ENCODE results near the gene ZP4. TPM values are rescaled to one million over a fixed set of nuclear protein-coding genes. Genes with fewer than 3 reads are reported as not detected.

Gene ZP4
- total and polyA plus RNA-seq, 2 donors from 2014 or later: not detected

- Histone ChIP-seq H3K4me1 (ENCODE audit: control insufficient read depth in 2 of 3, insufficient read depth in 2 of 3, low read depth in 1 of 3, low read length in 3 of 3) (peaks cover 0 to 7% (median 0%) of the 10 kb centered on the region in 3 donors), H3K9ac (ENCODE audit: low read length in 3 of 3) (no peak overlapping the region), H3K36me3 (ENCODE audit: control insufficient read depth in 2 of 3, insufficient read depth in 3 of 3, low read length in 3 of 3) (no peaks in the 10 kb centered on the region), H3K27me3 (ENCODE audit: control insufficient read depth, insufficient read depth, low read length) (no peaks in the 10 kb centered on the region), H3K27ac (ENCODE audit: low read depth in 2 of 2, low read length in 2 of 2) (no peak overlapping the region), H3K4me3 (ENCODE audit: low read length in 3 of 3) (no peak overlapping the region), H3K9me3 (ENCODE audit: control insufficient read depth in 2 of 3, insufficient read depth in 1 of 3, low read length in 3 of 3) (peaks cover 0 to 2% (median 0%) of the 10 kb centered on the region in 3 donors)
- TF ChIP-seq CTCF (IDR thresholded peaks at IDR 0.05; ENCODE audit: borderline replicate concordance, extremely low read depth, insufficient read depth): no peak
- DNase-seq: no peak
- intact Hi-C loops (cut with DNase I): no loop called here
- no peak for FAIRE-seq
These were observed 21.2 kb upstream of the ZP4 start for GRCh38 chr1:237911911-237912310.

GRCh38 chr1:237910834-237911233 is 20.1 kb upstream of the ZP4 start:
- FAIRE-seq (no peak), DNase-seq (no peak)
- Histone ChIP-seq H3K4me3 (ENCODE audit: low read length in 3 of 3) (no peak overlapping the region), H3K4me1 (ENCODE audit: control insufficient read depth in 2 of 3, insufficient read depth in 2 of 3, low read depth in 1 of 3, low read length in 3 of 3) (peaks cover 0 to 7% (median 0%) of the 10 kb centered on the region in 3 donors), H3K9me3 (ENCODE audit: control insufficient read depth in 2 of 3, insufficient read depth in 1 of 3, low read length in 3 of 3) (peaks cover 0 to 2% (median 0%) of the 10 kb centered on the region in 3 donors), H3K36me3 (ENCODE audit: control insufficient read depth in 2 of 3, insufficient read depth in 3 of 3, low read length in 3 of 3) (no peaks in the 10 kb centered on the region), H3K27me3 (ENCODE audit: control insufficient read depth, insufficient read depth, low read length) (no peaks in the 10 kb centered on the region), H3K9ac (ENCODE audit: low read length in 3 of 3) (no peak overlapping the region), H3K27ac (ENCODE audit: low read depth in 2 of 2, low read length in 2 of 2) (no peak overlapping the region)
- intact Hi-C loops (cut with DNase I): no loop called here
- TF ChIP-seq CTCF (IDR thresholded peaks at IDR 0.05; ENCODE audit: borderline replicate concordance, extremely low read depth, insufficient read depth): no peak

GRCh38 chr1:237903961-237904360 is 13.2 kb upstream of the ZP4 start:
- H3K27me3 ChIP-seq (ENCODE audit: control insufficient read depth, insufficient read depth, low read length): no peaks in the 10 kb centered on the region
- no peak overlapping the region for H3K27ac ChIP-seq (ENCODE audit: low read depth in 2 of 2, low read length in 2 of 2)
- H3K4me1 ChIP-seq (ENCODE audit: control insufficient read depth in 2 of 3, insufficient read depth in 2 of 3, low read depth in 1 of 3, low read length in 3 of 3): no peaks in the 10 kb centered on the region
- H3K9me3 ChIP-seq (ENCODE audit: control insufficient read depth in 2 of 3, insufficient read depth in 1 of 3, low read length in 3 of 3): no peaks in the 10 kb centered on the region
- no peaks in the 10 kb centered on the region for H3K36me3 ChIP-seq (ENCODE audit: control insufficient read depth in 2 of 3, insufficient read depth in 3 of 3, low read length in 3 of 3)
- no peak overlapping the region for H3K9ac ChIP-seq (ENCODE audit: low read length in 3 of 3)
- TF ChIP-seq CTCF (IDR thresholded peaks at IDR 0.05; ENCODE audit: borderline replicate concordance, extremely low read depth, insufficient read depth): no peak
- DNase-seq: no peak
- intact Hi-C loops (cut with DNase I): no loop called here
- H3K4me3 ChIP-seq (ENCODE audit: low read length in 3 of 3): no peak overlapping the region
- no peak for FAIRE-seq
